ENCODE measurements around the gene GFM1.

GRCh38 chr3:158733656-158734055 is 89.3 kb downstream of the GFM1 start:
- TF ChIP-seq CTCF (IDR thresholded peaks at IDR 0.05) (no peak), POLR2A (IDR thresholded peaks at IDR 0.05) (no peak), POLR2AphosphoS5 (IDR thresholded peaks at IDR 0.05) (no peak), EP300 (IDR thresholded peaks at IDR 0.05) (no peak)
